ENCODE results near the gene KRT222. TPM values are rescaled to one million over a fixed set of nuclear protein-coding genes. Genes with fewer than 3 reads are reported as not detected.

Gene KRT222
- total RNA-seq, 2 experiments from 2014 or later = not detected

DNA sequence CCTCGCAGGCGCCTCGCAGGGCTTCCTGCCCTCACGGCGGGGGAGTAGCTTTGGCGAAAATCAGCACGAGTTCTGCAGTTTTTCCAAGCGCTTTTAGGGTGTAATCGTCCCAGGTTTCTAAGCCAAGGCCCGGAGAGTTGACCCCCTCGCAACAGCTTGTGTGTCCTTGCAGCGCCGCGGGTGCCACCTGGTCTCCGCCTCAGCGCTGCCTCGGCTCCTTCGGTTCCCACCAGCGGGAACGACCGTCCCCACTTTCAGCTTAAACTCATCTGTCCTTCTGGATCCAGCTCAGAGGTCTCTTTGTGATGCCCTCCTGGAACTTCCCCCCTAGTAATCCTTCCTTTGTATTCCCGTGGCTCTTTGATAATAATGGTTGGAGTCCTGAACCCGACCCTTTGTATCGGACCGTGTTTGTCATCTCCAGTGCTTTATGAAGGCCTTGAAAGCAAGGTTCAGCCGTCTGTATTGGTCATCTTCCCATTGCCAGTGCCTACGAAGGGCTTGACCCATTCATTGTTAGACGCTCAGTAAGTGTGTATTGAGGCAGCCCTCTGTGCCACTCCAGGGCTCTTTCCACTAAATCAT is 16.5 kb downstream of the KRT222 start:
- Mint-ChIP-seq H3K4me3 (peak overlapping the region; percentile 87), H3K27ac (peak overlapping the region; percentile 97), H3K9me3 (no peaks in the 10 kb centered on the region), H3K36me3 (ENCODE audit: low read depth) (peaks cover 19% of the 10 kb centered on the region), H3K27me3 (ENCODE audit: low read depth) (no peaks in the 10 kb centered on the region), H3K4me1 (ENCODE audit: low read depth) (peaks cover 30% of the 10 kb centered on the region)
- intact Hi-C loops (cut with micrococcal nuclease) = no loop called here
- CTCF ChIA-PET = interaction anchor here (0.6 to 0.9 kb wide), 3 partner anchors 23 to 286 kb away, joined by 3 read pairs; no protein-coding TSS in a partner anchor
- DNase-seq = peak; percentile 59

DNA sequence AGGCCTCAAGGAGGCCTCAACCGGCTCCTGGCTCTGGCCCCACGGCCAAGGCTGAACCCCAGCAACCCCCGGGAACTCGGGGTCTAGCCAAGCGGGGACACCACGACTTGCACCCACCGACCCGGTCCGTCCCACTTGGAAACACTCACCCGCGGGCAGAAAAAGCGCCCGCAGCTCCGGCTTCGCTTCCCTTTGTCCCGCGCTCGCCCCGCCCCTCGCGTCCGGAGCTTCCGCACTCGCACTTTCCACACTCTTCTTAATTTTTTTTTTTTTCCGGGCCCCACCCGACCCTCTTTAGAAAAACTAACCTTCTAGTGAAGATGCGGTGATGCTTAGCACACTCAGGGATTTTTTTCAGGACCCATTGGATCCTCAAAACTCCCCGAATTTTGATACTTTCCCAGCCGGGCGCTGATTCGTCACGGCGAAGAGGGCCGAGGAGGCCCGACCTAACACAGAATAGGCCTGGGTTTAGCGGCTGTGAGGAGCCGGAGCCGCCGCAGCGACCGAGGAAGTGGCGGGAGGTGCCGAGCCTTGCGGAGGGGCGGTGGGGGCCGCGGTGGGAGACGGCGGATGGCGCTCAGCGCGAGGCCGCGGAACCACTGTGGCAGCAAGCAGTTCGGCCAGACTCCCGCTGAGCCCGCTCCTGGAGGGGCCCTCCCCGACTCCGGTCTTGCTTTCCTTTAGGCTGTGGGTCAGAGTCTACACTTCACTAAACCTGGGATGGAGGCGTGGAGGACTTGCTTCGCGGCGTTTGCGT is 17.2 kb downstream of the KRT222 start, which contains the start of gene SMARCE1:
SMARCE1 (minus strand) TSS at position 195 of the 760 bp plus-strand sequence. CDS start 2,016 bp downstream, outside the sequence.
- intact Hi-C loops (cut with micrococcal nuclease) = loop anchor here (2.0 kb wide), 1 partner anchor 27 kb away; no protein-coding TSS in a partner anchor
- peak; percentile 67 for DNase-seq
- peaks cover 24% of the 10 kb centered on the region for H3K36me3 Mint-ChIP-seq (ENCODE audit: low read depth)
- H3K4me3 Mint-ChIP-seq = peak within 1 kb of the TSS; percentile 87
- H3K9me3 Mint-ChIP-seq = no peaks in the 10 kb centered on the region
- H3K4me1 Mint-ChIP-seq (ENCODE audit: low read depth) = peaks cover 35% of the 10 kb centered on the region
- peak within 1 kb of the TSS; percentile 97 for H3K27ac Mint-ChIP-seq
- H3K27me3 Mint-ChIP-seq (ENCODE audit: low read depth) = no peaks in the 10 kb centered on the region
- CTCF ChIA-PET = interaction anchor here (0.7 to 1.7 kb wide), 4 partner anchors 22 to 285 kb away, joined by 3 to 5 read pairs (median 4); no protein-coding TSS in a partner anchor

DNA sequence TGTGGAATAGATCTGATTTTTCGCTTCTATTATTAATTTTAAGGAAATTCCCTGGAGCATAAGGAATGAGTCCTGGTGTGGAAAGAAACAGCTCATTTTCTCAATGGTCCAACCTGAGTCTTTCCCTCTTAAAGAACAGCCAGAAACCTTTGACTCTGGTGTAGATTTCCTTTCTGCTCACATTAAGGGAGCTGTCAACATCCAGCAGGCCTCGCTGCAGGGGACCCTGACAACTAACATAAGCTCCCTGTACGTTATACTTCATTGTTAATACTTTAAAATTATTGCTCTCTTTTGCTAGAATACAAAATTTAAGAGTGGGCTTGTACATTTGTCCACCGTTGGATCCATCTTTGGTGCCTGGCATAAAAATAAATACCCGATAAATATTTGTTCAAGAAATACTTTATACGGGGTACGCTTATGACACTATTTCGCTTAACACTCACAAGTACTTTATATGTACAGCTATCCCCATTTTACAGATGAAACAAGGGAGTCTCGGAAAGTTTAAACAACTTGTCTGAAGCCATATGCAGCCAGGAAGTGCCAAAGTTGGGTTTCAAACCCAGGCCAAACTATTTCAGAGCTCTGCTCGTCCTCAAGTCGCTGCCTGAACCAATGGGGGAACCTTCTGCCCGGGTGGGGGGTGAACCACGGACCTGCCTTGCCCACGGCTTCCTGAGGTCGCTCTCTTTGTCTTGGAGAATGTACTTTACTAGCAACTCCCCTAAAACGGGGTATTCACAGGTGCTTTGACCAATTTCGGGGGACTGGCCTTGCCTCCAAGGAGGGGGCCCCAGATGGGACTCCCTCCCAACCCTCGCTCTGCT is 18.0 kb downstream of the KRT222 start:
- H3K4me1 Mint-ChIP-seq (ENCODE audit: low read depth) = peaks cover 41% of the 10 kb centered on the region
- intact Hi-C loops (cut with micrococcal nuclease) = loop anchor here (2.0 kb wide), 1 partner anchor 26 kb away; no protein-coding TSS in a partner anchor
- H3K27me3 Mint-ChIP-seq (ENCODE audit: low read depth) = no peaks in the 10 kb centered on the region
- H3K4me3 Mint-ChIP-seq = peak overlapping the region; percentile 87
- H3K9me3 Mint-ChIP-seq = no peaks in the 10 kb centered on the region
- H3K36me3 Mint-ChIP-seq (ENCODE audit: low read depth) = peaks cover 30% of the 10 kb centered on the region
- peak; percentile 52 for DNase-seq
- peak overlapping the region; percentile 97 for H3K27ac Mint-ChIP-seq
- CTCF ChIA-PET = interaction anchor here (0.5 to 3.4 kb wide), 5 partner anchors 22 to 81 kb away, joined by 3 to 8 read pairs (median 5); no protein-coding TSS in a partner anchor

DNA sequence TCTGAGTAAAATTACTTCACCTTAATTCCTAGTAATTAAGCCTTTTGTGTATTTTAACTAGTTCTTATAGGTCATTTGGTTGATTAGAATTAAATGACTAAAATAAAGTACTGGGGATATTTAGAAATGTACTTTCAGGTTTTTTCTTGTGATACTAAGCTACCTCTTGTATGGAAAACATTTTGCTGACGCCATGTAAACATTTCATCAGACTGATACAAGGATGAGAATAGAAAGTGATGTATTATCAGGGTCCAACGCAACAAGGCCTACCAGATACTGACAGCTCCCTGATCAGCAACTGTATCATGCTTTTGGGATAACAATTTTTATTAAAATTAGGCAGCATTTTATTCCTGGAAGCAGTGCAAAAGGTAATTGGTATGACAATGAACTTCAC is 19.0 kb downstream of the KRT222 start:
- DNase-seq = no peak
- Mint-ChIP-seq H3K4me3 (no peak overlapping the region), H3K4me1 (ENCODE audit: low read depth) (peaks cover 45% of the 10 kb centered on the region), H3K36me3 (ENCODE audit: low read depth) (peaks cover 35% of the 10 kb centered on the region), H3K27me3 (ENCODE audit: low read depth) (no peaks in the 10 kb centered on the region), H3K9me3 (no peaks in the 10 kb centered on the region), H3K27ac (no peak overlapping the region)
- intact Hi-C loops (cut with micrococcal nuclease) = loop anchor here (2.0 kb wide), 1 partner anchor 25 kb away; no protein-coding TSS in a partner anchor
- CTCF ChIA-PET = interaction anchor here (0.6 to 3.4 kb wide), 5 partner anchors 26 to 196 kb away, joined by 3 to 8 read pairs (median 3); no protein-coding TSS in a partner anchor

DNA sequence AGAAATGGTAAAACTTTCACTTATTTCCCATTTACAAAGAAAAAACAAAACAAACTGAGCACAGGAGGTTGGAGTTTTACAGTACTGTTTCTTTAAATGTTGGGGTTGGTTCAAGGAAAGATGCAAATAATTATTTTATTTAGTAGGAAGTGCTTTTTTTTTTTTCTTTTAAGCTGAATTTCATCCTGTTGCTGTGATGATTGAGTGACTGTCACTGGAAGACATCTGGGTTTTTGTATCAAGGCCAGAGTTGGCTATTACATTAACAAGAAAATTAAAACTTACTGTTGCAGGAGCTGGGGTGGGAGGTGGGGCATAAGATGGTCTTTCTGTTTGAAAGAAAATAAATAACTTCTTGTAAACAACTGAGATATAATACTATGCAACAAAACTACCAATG is 19.7 kb downstream of the KRT222 start:
- Mint-ChIP-seq H3K36me3 (ENCODE audit: low read depth) (peaks cover 35% of the 10 kb centered on the region), H3K4me1 (ENCODE audit: low read depth) (peaks cover 50% of the 10 kb centered on the region)
- no peak for DNase-seq

DNA sequence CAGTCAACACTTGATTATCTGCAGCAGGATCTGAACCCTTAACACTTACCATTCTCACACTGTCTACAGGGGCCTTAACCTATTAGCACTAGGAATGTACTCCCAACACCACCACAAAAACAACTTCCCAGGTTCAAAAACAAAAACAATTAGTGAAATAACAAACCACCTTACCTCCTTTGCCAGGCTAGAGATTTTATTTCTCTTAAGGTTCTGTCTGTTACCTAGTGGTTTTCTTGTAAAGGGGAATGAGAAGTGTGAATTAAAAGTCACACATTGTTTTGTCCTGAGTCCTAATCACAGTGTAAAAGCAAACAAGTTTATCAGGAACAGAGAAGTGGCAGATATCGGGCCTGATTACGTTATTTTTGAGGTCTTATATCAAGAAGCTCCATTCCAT is 27.0 kb downstream of the KRT222 start:
- no peak overlapping the region for H3K4me3 Mint-ChIP-seq
- intact Hi-C loops (cut with micrococcal nuclease) = no loop called here
- H3K9me3 Mint-ChIP-seq = no peaks in the 10 kb centered on the region
- CTCF ChIA-PET = no interaction called here
- H3K27me3 Mint-ChIP-seq (ENCODE audit: low read depth) = no peaks in the 10 kb centered on the region
- H3K27ac Mint-ChIP-seq = no peak overlapping the region
- peaks cover 38% of the 10 kb centered on the region for H3K36me3 Mint-ChIP-seq (ENCODE audit: low read depth)
- no peak for DNase-seq
- H3K4me1 Mint-ChIP-seq (ENCODE audit: low read depth) = peaks cover 33% of the 10 kb centered on the region

More for the DNA sequence above, 19.7 kb downstream of the KRT222 start:
- no peaks in the 10 kb centered on the region for H3K27me3 Mint-ChIP-seq (ENCODE audit: low read depth)
- no peak overlapping the region for H3K4me3 Mint-ChIP-seq
- intact Hi-C loops (cut with micrococcal nuclease) = no loop called here
- CTCF ChIA-PET = interaction anchor here (0.8 to 3.4 kb wide), 3 partner anchors 10 to 111 kb away, joined by 3 to 8 read pairs (median 3); no protein-coding TSS in a partner anchor
- H3K9me3 Mint-ChIP-seq = no peaks in the 10 kb centered on the region
- H3K27ac Mint-ChIP-seq = no peak overlapping the region

DNA sequence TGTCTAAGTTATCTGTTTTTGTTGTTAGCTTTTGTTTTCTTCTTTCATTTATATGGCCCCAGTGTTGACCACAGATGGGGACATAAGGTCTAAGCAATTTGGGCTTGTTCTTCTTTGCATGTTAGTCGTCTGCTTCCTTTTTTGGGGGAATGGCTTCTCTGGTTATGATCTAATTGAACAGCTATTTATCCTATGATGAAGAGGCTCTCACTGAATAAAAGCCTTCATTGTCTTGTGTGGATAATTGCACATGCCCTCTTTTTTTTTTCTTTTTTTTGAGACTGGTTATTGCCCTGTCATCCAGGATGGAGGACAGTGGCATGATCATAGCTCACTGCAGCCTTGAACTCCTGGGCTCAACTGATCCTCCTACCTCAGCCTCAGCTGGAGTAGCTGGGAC is 31.1 kb downstream of the KRT222 start:
- Mint-ChIP-seq H3K4me1 (ENCODE audit: low read depth) (peaks cover 14% of the 10 kb centered on the region), H3K9me3 (no peaks in the 10 kb centered on the region), H3K27me3 (ENCODE audit: low read depth) (no peaks in the 10 kb centered on the region), H3K27ac (peak overlapping the region; percentile 9), H3K36me3 (ENCODE audit: low read depth) (peaks cover 28% of the 10 kb centered on the region), H3K4me3 (no peak overlapping the region)
- no peak for DNase-seq
- CTCF ChIA-PET = interaction anchor here (0.6 to 0.7 kb wide), 2 partner anchors 12 to 623 kb away, joined by 3 to 4 read pairs; no protein-coding TSS in a partner anchor
- intact Hi-C loops (cut with micrococcal nuclease) = no loop called here

DNA sequence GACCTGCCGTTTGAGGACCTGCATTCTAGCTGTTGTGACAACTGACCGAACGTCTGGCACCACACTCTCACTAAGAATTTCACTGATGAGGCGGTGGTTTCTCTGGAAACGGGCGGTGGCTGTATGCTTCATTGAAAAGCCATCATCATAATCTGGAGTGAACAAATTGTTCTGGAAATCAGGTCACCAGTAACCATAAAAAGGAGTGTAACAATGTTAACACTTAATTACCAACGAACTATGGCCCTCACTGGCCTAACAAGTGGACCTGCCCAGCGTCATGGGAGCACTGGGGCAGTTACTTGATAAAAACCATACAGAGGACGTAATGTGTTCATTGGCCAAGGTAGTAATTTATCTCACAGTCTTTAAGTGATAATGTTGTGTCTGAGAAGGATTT is 32.8 kb downstream of the KRT222 start:
- Mint-ChIP-seq H3K4me3 (no peak overlapping the region), H3K9me3 (no peaks in the 10 kb centered on the region), H3K27ac (no peak overlapping the region), H3K4me1 (ENCODE audit: low read depth) (peaks cover 11% of the 10 kb centered on the region), H3K27me3 (ENCODE audit: low read depth) (no peaks in the 10 kb centered on the region), H3K36me3 (ENCODE audit: low read depth) (peaks cover 34% of the 10 kb centered on the region)
- intact Hi-C loops (cut with micrococcal nuclease) = no loop called here
- CTCF ChIA-PET = no interaction called here
- DNase-seq = no peak

DNA sequence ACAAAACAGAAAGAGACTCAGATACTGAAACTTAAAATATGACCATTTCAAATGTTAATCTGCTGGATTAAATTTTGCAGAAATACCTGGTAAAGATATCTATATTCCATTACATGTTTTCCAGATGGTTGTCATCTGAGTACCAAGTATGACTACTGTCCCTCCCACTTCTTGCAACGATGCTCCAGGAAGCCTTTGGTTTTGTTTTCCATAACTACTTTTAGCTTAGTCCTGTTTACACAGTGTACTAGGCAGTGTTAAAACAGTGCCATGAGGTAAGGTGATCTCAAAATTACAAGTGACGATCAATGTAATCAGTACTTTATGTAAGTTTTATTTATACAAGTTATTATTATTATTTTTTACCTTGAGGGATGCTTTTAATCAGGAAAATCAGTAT is 35.1 kb downstream of the KRT222 start:
- peaks cover 16% of the 10 kb centered on the region for H3K4me1 Mint-ChIP-seq (ENCODE audit: low read depth)
- no peak overlapping the region for H3K4me3 Mint-ChIP-seq
- intact Hi-C loops (cut with micrococcal nuclease) = no loop called here
- no peak overlapping the region for H3K27ac Mint-ChIP-seq
- CTCF ChIA-PET = interaction anchor here (1.0 kb wide), 1 partner anchor 14 kb away, joined by 5 read pairs; no protein-coding TSS in a partner anchor
- no peaks in the 10 kb centered on the region for H3K9me3 Mint-ChIP-seq
- H3K36me3 Mint-ChIP-seq (ENCODE audit: low read depth) = peaks cover 22% of the 10 kb centered on the region
- no peak for DNase-seq
- H3K27me3 Mint-ChIP-seq (ENCODE audit: low read depth) = no peaks in the 10 kb centered on the region

DNA sequence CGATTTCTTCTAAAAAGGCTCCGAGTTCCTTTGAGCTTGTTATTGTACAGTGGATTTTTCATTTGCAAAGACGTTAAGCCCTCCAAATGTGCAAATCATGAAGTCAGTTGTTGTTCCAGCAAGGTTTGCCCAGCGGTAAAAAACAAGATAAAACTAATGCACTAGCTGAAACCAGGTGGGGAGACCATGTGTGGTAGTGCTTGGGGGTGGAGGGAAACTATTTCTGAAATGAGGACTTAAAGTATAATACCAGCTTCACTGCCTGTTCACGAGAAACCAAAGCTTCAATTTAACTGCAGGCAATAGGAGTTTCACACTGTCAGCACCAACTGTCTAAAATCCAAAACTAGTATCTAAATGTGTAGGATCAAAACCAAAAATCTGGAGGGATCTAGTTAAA is 39.7 kb downstream of the KRT222 start:
- intact Hi-C loops (cut with micrococcal nuclease) = no loop called here
- no peaks in the 10 kb centered on the region for H3K27me3 Mint-ChIP-seq (ENCODE audit: low read depth)
- H3K4me3 Mint-ChIP-seq = no peak overlapping the region
- H3K27ac Mint-ChIP-seq = no peak overlapping the region
- peaks cover 10% of the 10 kb centered on the region for H3K36me3 Mint-ChIP-seq (ENCODE audit: low read depth)
- CTCF ChIA-PET = interaction anchor here (0.6 to 2.3 kb wide), 7 partner anchors 10 to 284 kb away, joined by 3 to 8 read pairs (median 4); partner anchors contain the start of gene SMARCE1
- no peaks in the 10 kb centered on the region for H3K9me3 Mint-ChIP-seq
- peaks cover 41% of the 10 kb centered on the region for H3K4me1 Mint-ChIP-seq (ENCODE audit: low read depth)
- no peak for DNase-seq

DNA sequence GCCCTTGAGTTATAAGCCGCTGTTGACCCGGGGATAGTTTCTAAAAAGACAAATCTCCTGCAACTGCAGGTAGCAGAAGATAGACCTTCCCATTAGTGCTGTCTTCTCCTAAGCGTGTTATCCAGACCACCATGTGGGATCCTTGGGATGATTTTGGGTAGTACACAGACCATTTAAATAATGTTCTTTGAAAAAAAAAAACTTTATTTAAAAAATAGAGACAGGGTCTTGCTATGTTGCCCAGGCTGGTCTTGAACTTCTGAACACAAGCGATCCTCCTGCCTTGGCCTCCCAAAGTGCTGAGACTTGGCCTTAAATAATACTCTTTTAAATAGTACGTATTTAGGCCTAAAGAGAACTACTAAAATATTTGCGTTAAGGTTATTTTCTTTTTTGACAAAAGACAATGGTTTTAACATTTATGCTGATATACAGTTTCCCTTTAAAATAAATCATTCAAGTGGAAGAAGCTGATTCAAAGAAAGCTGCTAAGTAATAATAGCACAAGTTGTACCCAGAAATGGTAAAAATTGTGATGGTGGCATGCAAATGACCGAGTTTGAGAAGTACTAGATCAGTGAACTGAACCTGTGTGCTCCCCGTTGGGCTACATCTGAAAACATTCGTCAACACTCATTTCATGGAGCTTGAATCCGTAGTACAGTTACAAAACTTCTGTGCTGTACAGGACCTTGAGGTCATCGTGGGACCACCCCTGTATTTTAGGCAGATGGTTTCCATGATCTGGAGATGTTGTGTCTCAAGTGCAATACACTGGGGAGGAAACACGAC is 41.4 kb downstream of the KRT222 start:
- H3K4me1 Mint-ChIP-seq (ENCODE audit: low read depth) = peaks cover 51% of the 10 kb centered on the region
- H3K4me3 Mint-ChIP-seq = no peak overlapping the region
- DNase-seq = no peak
- H3K27me3 Mint-ChIP-seq (ENCODE audit: low read depth) = no peaks in the 10 kb centered on the region
- no peak overlapping the region for H3K27ac Mint-ChIP-seq
- H3K9me3 Mint-ChIP-seq = no peaks in the 10 kb centered on the region
- CTCF ChIA-PET = no interaction called here
- H3K36me3 Mint-ChIP-seq (ENCODE audit: low read depth) = peaks cover 5% of the 10 kb centered on the region
- intact Hi-C loops (cut with micrococcal nuclease) = loop anchor here (5.0 kb wide), 2 partner anchors 699 to 1024 kb away; no protein-coding TSS in a partner anchor

Measured in activated naive CD4-positive, alpha-beta T cell treated with anti-CD3 and anti-CD28 coated beads for 36 hours (primary cell).